Endothelial cell of umbilical vein (primary cell): ENCODE measurements around the gene SH3BGRL3. TPM values are rescaled to one million over a fixed set of nuclear protein-coding genes. Genes with fewer than 3 reads are reported as not detected.

Source experiments
- BruUV-seq: library from RNA; stranded (reverse); fragments of 400-500 nt; replicated peaks from 2 replicates; lab custom pipeline; 2021; lab: Mats Ljungman, UMichigan
- CTCF ChIA-PET: fragments of 300-600, 350-600 bp; sonication (Branson Sonifier 250); formaldehyde crosslinking; loops from one replicate; lab custom pipeline; 2021; ENCODE audit warnings: antibody characterized with exemption, inconsistent platforms; lab: Charles Lee
- POLR2A ChIA-PET: fragments of 300-600, 350-600 bp; sonication (Branson Sonifier 250); formaldehyde crosslinking; loops from one replicate; lab custom pipeline; 2021; ENCODE audit warnings: antibody characterized with exemption, inconsistent platforms; lab: Charles Lee
- DNase-seq: peaks from one replicate; pipeline ENCODE4 v3.0.0-alpha.2; 2011; ENCODE audit warnings: low read depth, low spot score
- FAIRE-seq: peaks from 2 replicates; lab custom pipeline; 2011; peaks lifted over from hg19 to GRCh38; lab: Jason Lieb, UNC
- H2AFZ ChIP-seq: 2 replicates; pipeline ENCODE4 v1.6.0; 2012; ENCODE audit warnings: low read depth, low read length, control low read depth, inconsistent platforms
- H3K27ac ChIP-seq: 2 replicates; pipeline ENCODE4 v1.5.1; 2011; ENCODE audit warnings: low read depth, mild to moderate bottlenecking, control low read depth, low read length, moderate library complexity; ENCODE audit not compliant: insufficient read depth
- H3K27me3 ChIP-seq, 2 experiments: 2 replicates each; pipeline versions ENCODE4 v1.6.0 to v1.6.1; 2011; ENCODE audit warnings: low read length in 2 of 2, mixed read lengths in 1 of 2; ENCODE audit not compliant: control insufficient read depth in 2 of 2, insufficient read depth in 2 of 2
- H3K36me3 ChIP-seq, 2 experiments: 2 replicates in 1 of 2; 3 replicates in 1 of 2; pipeline ENCODE4 v1.5.1; 2011; ENCODE audit warnings: low read length in 2 of 2, mild to moderate bottlenecking in 1 of 2, moderate library complexity in 1 of 2; ENCODE audit not compliant: control insufficient read depth in 2 of 2, insufficient read depth in 2 of 2; ENCODE audit errors: extremely low read depth in 1 of 2
- H3K4me1 ChIP-seq: 3 replicates; pipeline ENCODE4 v1.5.1; 2011; ENCODE audit warnings: mild to moderate bottlenecking, low read length; ENCODE audit not compliant: control insufficient read depth, insufficient read depth; ENCODE audit errors: extremely low read depth
- H3K4me2 ChIP-seq: 2 replicates; pipeline ENCODE4 v1.6.1; 2011; ENCODE audit warnings: low read length, control low read depth, mixed read lengths; ENCODE audit not compliant: insufficient read depth
- H3K4me3 ChIP-seq, 3 experiments: fragments of 200-600 bp in 1 of 3; sonication (generic), shearing (Covaris generic) in 1 of 3; replicated peaks in 1 of 3; 2 replicates each; pipeline ENCODE4 v1.5.1; 2011 to 2016; ENCODE audit warnings: control low read depth in 3 of 3, low read length in 3 of 3, mild to moderate bottlenecking in 2 of 3, inconsistent platforms in 1 of 3, low read depth in 1 of 3, moderate library complexity in 1 of 3; ENCODE audit not compliant: insufficient read depth in 1 of 3
- H3K79me2 ChIP-seq: 2 replicates; pipeline ENCODE4 v1.6.0; 2012; ENCODE audit warnings: low read length, inconsistent platforms; ENCODE audit not compliant: control insufficient read depth, insufficient read depth
- H3K9ac ChIP-seq: replicated peaks from 2 replicates; pipeline ENCODE3; 2011; ENCODE audit warnings: low read length, control low read depth; ENCODE audit not compliant: insufficient read depth; ENCODE audit errors: extremely low read depth
- H3K9me1 ChIP-seq: replicated peaks from 3 replicates; pipeline ENCODE4 v1.6.0; 2011; ENCODE audit warnings: mild to moderate bottlenecking, low read length; ENCODE audit not compliant: control insufficient read depth, insufficient read depth; ENCODE audit errors: extremely low read depth
- H3K9me3 ChIP-seq: replicated peaks from 2 replicates; pipeline ENCODE4 v1.5.1; 2012; ENCODE audit warnings: low read length, inconsistent platforms; ENCODE audit not compliant: control insufficient read depth, insufficient read depth
- H4K20me1 ChIP-seq: replicated peaks from 2 replicates; pipeline ENCODE3; 2011; ENCODE audit warnings: mild to moderate bottlenecking, low read length; ENCODE audit not compliant: control insufficient read depth, insufficient read depth; ENCODE audit errors: extremely low read depth
- EZH2 ChIP-seq: IDR thresholded peaks from 2 replicates; pipeline ENCODE4 v1.6.1; 2012; ENCODE audit warnings: borderline replicate concordance, low read depth, mild to moderate bottlenecking, moderate library complexity, low read length, inconsistent platforms; ENCODE audit not compliant: severe bottlenecking
- FOS ChIP-seq: IDR thresholded peaks from 2 replicates; pipeline ENCODE4 v1.6.1; 2011; ENCODE audit warnings: mild to moderate bottlenecking, low read length, moderate library complexity, borderline replicate concordance; ENCODE audit not compliant: insufficient read depth
- GATA2 ChIP-seq: IDR thresholded peaks from 2 replicates; pipeline ENCODE4 v1.7.0; 2011; ENCODE audit warnings: low read depth, mild to moderate bottlenecking, moderate library complexity, mixed read lengths, low read length; ENCODE audit not compliant: insufficient read length, insufficient read depth
- JUN ChIP-seq: IDR thresholded peaks from 2 replicates; pipeline ENCODE4 v1.6.1; 2011; ENCODE audit warnings: borderline replicate concordance, low read depth; ENCODE audit not compliant: insufficient read length, insufficient read depth
- MYC ChIP-seq: IDR thresholded peaks from one replicate; pipeline ENCODE4 v1.6.1; 2011; ENCODE audit warnings: mild to moderate bottlenecking, low read depth, low read length
- POLR2A ChIP-seq: IDR thresholded peaks from 2 replicates; pipeline ENCODE4 v1.6.1; 2012; ENCODE audit warnings: low read depth, mild to moderate bottlenecking, control low read depth, low read length
- POLR2AphosphoS5 ChIP-seq: IDR thresholded peaks from 2 replicates; pipeline ENCODE4 v1.6.1; 2012; ENCODE audit warnings: low read depth, mild to moderate bottlenecking, control low read depth, low read length, moderate library complexity; ENCODE audit not compliant: insufficient read depth
- dilution Hi-C: fragments of 300-500 bp; cut with MboI; formaldehyde crosslinking; loops from one replicate; pipeline ENCODE4 v1.15.0; 2019; ENCODE audit warnings: low sequenced_read_pairs; ENCODE audit not compliant: extremely low pct_ligation_motif_present
- intact Hi-C: fragments of 100-400 bp; cut with micrococcal nuclease; formaldehyde crosslinking; loops from one replicate; pipeline ENCODE4 v1.10.0; 2022
- polyA plus RNA-seq, 4 experiments: library from polyadenylated mRNA; depleted of rRNA in 3 of 4; stranded (reverse) in 3 of 4; unstranded in 1 of 4; fragments of >200 nt; gene quantifications; 2 replicates each; pipeline versions ENCODE4 v1.2.1 to v1.2.3, GENCODE V29; 2011 to 2012; ENCODE audit warnings: missing spikeins in 1 of 4
- total RNA-seq: library from RNA; stranded (reverse); gene quantifications from 2 replicates; pipeline ENCODE4 v1.2.3, GENCODE V29; 2021
- TF ChIP-seq, protein P1 (sequence below): IDR thresholded peaks from 2 replicates; pipeline ENCODE4 v1.6.1; 2011; ENCODE audit not compliant: insufficient read depth, insufficient read length
- TF ChIP-seq, protein P2 (sequence below), 2 donors: IDR thresholded peaks; 1 replicate in 1 of 2; 2 replicates in 1 of 2; pipeline ENCODE4 v1.5.1; 2011; ENCODE audit warnings: low read length in 2 of 2, mild to moderate bottlenecking in 2 of 2, moderate library complexity in 2 of 2, control low read depth in 1 of 2, inconsistent platforms in 1 of 2, low read depth in 1 of 2; ENCODE audit not compliant: insufficient read depth in 1 of 2; ENCODE audit errors: extremely low read depth in 1 of 2

Gene SH3BGRL3
- total and polyA plus RNA-seq, 2 donors (not counting 3 experiments of a cell fraction or from before 2014, with no cell fraction given), result 233 to 344 TPM

DNA sequence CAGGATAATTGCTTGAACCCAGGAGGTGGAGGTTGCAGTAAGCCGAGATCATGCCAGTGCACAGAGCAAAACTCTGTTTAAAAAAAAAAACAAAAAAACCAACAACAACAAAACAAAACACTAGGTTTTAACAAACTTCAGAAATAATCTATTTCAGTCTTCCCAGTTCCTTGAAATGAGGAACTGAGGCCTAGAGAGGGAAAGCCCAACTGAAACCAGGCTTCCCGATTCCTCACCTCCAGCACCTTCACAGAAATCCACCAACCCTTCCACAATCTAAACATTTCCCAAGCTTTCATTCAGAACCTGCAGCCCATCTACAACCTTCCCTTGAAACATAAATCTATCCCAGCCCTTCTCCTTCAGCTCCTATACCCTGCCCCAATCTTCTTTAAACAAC is 37.3 kb downstream of the SH3BGRL3 start:
- no peaks in the 10 kb centered on the region for H3K9me1 ChIP-seq
- H2AFZ ChIP-seq, result no peak overlapping the region
- no peak overlapping the region for H3K4me3 ChIP-seq
- no peaks in the 10 kb centered on the region for H3K36me3 ChIP-seq
- FAIRE-seq, result no peak
- no peaks in the 10 kb centered on the region for H3K9me3 ChIP-seq
- no TSS peak for BruUV-seq
- no peak overlapping the region for H3K9ac ChIP-seq
- H3K79me2 ChIP-seq, result no peaks in the 10 kb centered on the region
- CTCF ChIA-PET, result interaction anchor here (1.2 to 7.4 kb wide), 5 partner anchors 12 to 147 kb away, joined by 3 to 132 read pairs (median 7); partner anchors contain the start of genes SH3BGRL3 and ZNF593
- TF ChIP-seq FOS (no peak), GATA2 (no peak), POLR2AphosphoS5 (no peak)
- TF ChIP-seq, protein P1, sequence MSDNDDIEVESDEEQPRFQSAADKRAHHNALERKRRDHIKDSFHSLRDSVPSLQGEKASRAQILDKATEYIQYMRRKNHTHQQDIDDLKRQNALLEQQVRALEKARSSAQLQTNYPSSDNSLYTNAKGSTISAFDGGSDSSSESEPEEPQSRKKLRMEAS, result no peak
- H3K27ac ChIP-seq, result no peak overlapping the region
- dilution Hi-C loops, result no loop called here
- H3K4me1 ChIP-seq, result no peaks in the 10 kb centered on the region
- no peak overlapping the region for H3K4me2 ChIP-seq
- POLR2A ChIA-PET, result no interaction called here
- no peaks in the 10 kb centered on the region for H4K20me1 ChIP-seq
- no peak for DNase-seq
- intact Hi-C loops, result no loop called here
- peaks cover 2 to 7% of the 10 kb centered on the region in 2 experiments for H3K27me3 ChIP-seq

GRCh38 chr1:26317612-26318337 is 37.9 kb downstream of the SH3BGRL3 start, which contains the start of gene CD52:
CD52 (plus strand) TSS chr1:26317958; CDS start chr1:26318018, 60 bp downstream.
- H3K27me3 ChIP-seq, result peaks cover 2 to 7% of the 10 kb centered on the region in 2 experiments
- no peak for DNase-seq
- no peak within 1 kb of the TSS for H3K9ac ChIP-seq
- H3K27ac ChIP-seq, result no peak within 1 kb of the TSS
- FAIRE-seq, result no peak
- no peaks in the 10 kb centered on the region for H4K20me1 ChIP-seq
- no TSS peak for BruUV-seq
- no peaks in the 10 kb centered on the region for H3K36me3 ChIP-seq
- ChIA-PET POLR2A (no interaction called here), CTCF (interaction anchor here (0.8 to 7.4 kb wide), 7 partner anchors 10 to 148 kb away, joined by 3 to 132 read pairs (median 7); partner anchors contain the start of genes C1orf232, SH3BGRL3, ZNF593 and ZNF593OS)
- H3K79me2 ChIP-seq, result no peaks in the 10 kb centered on the region
- H3K9me1 ChIP-seq, result no peaks in the 10 kb centered on the region
- no peak within 1 kb of the TSS for H2AFZ ChIP-seq
- no peaks in the 10 kb centered on the region for H3K9me3 ChIP-seq
- no peak within 1 kb of the TSS for H3K4me3 ChIP-seq
- TF ChIP-seq EZH2, result no peak
- no peak for TF ChIP-seq JUN
- TF ChIP-seq POLR2A, result no peak
- no peak for TF ChIP-seq POLR2AphosphoS5
- TF ChIP-seq FOS, result no peak
- TF ChIP-seq MYC, result no peak
- TF ChIP-seq GATA2, result no peak
- TF ChIP-seq, protein P2, sequence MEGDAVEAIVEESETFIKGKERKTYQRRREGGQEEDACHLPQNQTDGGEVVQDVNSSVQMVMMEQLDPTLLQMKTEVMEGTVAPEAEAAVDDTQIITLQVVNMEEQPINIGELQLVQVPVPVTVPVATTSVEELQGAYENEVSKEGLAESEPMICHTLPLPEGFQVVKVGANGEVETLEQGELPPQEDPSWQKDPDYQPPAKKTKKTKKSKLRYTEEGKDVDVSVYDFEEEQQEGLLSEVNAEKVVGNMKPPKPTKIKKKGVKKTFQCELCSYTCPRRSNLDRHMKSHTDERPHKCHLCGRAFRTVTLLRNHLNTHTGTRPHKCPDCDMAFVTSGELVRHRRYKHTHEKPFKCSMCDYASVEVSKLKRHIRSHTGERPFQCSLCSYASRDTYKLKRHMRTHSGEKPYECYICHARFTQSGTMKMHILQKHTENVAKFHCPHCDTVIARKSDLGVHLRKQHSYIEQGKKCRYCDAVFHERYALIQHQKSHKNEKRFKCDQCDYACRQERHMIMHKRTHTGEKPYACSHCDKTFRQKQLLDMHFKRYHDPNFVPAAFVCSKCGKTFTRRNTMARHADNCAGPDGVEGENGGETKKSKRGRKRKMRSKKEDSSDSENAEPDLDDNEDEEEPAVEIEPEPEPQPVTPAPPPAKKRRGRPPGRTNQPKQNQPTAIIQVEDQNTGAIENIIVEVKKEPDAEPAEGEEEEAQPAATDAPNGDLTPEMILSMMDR (IDR thresholded peaks at IDR 0.05; ENCODE audit: extremely low read depth in 1 of 2, insufficient read depth in 1 of 2, low read depth in 1 of 2, low read length in 2 of 2), result no peak
- TF ChIP-seq, protein P1, result no peak
- dilution Hi-C loops, result no loop called here
- intact Hi-C loops, result no loop called here
- H3K4me1 ChIP-seq, result no peaks in the 10 kb centered on the region
- no peak within 1 kb of the TSS for H3K4me2 ChIP-seq
